ENCODE measurements around the gene TAF1B.

TAF1B gene

DNA sequence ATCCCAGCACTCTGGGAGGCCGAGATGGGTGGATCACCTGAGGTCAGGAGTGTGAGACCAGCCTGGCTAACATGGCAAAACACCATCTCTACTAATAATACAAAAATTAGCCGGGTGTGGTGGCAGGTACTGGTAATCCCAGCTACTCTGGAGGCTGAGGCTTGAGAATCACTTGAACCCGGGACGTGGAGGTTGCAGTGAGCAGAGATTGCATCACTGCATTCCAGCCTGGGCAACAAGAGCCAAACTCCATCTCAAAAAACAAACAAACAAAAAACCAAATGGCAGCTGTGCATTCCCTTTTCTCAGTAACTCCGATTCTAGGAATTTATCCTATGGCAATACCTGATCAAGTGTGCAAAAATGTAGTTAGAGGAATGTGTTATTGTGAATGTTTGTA, 103.5 kb downstream of the TAF1B start:
- Histone ChIP-seq H3K9ac (ENCODE audit: low read depth, low read length) (no peak overlapping the region), H3K4me1 (ENCODE audit: insufficient read depth, low read length) (no peaks in the 10 kb centered on the region), H3K36me3 (ENCODE audit: insufficient read depth, low read length) (no peaks in the 10 kb centered on the region), H3K4me3 (ENCODE audit: low read length) (no peak overlapping the region), H3K9me3 (ENCODE audit: insufficient read depth, low read depth, low read length) (no peaks in the 10 kb centered on the region), H3K27ac (ENCODE audit: low read depth, low read length) (no peak overlapping the region), H3K27me3 (ENCODE audit: insufficient read depth, low read length) (peaks cover 26% of the 10 kb centered on the region)
- 94% methylated on average over 5 of the region's 5 CpGs for WGBS

GRCh38 chr2:9948721-9949120, 105.4 kb downstream of the TAF1B start:
- no peak overlapping the region for H3K27ac ChIP-seq (ENCODE audit: low read depth, low read length)
- 78% methylated on average over 5 of the region's 6 CpGs for WGBS
- H3K4me1 ChIP-seq (ENCODE audit: insufficient read depth, low read length): no peaks in the 10 kb centered on the region
- no peak overlapping the region for H3K9ac ChIP-seq (ENCODE audit: low read depth, low read length)
- H3K4me3 ChIP-seq (ENCODE audit: low read length): no peak overlapping the region
- H3K9me3 ChIP-seq (ENCODE audit: insufficient read depth, low read depth, low read length): no peaks in the 10 kb centered on the region
- peaks cover 45% of the 10 kb centered on the region for H3K27me3 ChIP-seq (ENCODE audit: insufficient read depth, low read length)
- H3K36me3 ChIP-seq (ENCODE audit: insufficient read depth, low read length): no peaks in the 10 kb centered on the region

- no peak overlapping the region for H3K4me3 ChIP-seq (ENCODE audit: low read length)
- no peaks in the 10 kb centered on the region for H3K36me3 ChIP-seq (ENCODE audit: insufficient read depth, low read length)
- H3K9me3 ChIP-seq (ENCODE audit: insufficient read depth, low read depth, low read length): no peaks in the 10 kb centered on the region
- H3K27ac ChIP-seq (ENCODE audit: low read depth, low read length): no peak overlapping the region
- WGBS: 92% methylated on average over 22 of the region's 23 CpGs
- peaks cover 52% of the 10 kb centered on the region for H3K27me3 ChIP-seq (ENCODE audit: insufficient read depth, low read length)
- no peak overlapping the region for H3K9ac ChIP-seq (ENCODE audit: low read depth, low read length)
- no peaks in the 10 kb centered on the region for H3K4me1 ChIP-seq (ENCODE audit: insufficient read depth, low read length)
Observed at GRCh38 chr2:9949239-9949991, 106.1 kb downstream of the TAF1B start.

GRCh38 chr2:9949992-9950520, 106.8 kb downstream of the TAF1B start:
- H3K4me3 ChIP-seq (ENCODE audit: low read length): peak overlapping the region; percentile 72
- peaks cover 58% of the 10 kb centered on the region for H3K27me3 ChIP-seq (ENCODE audit: insufficient read depth, low read length)

GRCh38 chr2:9950521-9951271, 107.4 kb downstream of the TAF1B start:
- whole genome bisulfite sequencing: 6% methylated on average over 76 of the region's 76 CpGs
- Histone ChIP-seq H3K9me3 (ENCODE audit: insufficient read depth, low read depth, low read length) (no peaks in the 10 kb centered on the region), H3K36me3 (ENCODE audit: insufficient read depth, low read length) (no peaks in the 10 kb centered on the region), H3K4me1 (ENCODE audit: insufficient read depth, low read length) (no peaks in the 10 kb centered on the region), H3K4me3 (ENCODE audit: low read length) (peak overlapping the region; percentile 72), H3K27ac (ENCODE audit: low read depth, low read length) (no peak overlapping the region), H3K9ac (ENCODE audit: low read depth, low read length) (0 out of 2 replicates have a peak overlapping the region, but pooled peaks have one; percentile 3), H3K27me3 (ENCODE audit: insufficient read depth, low read length) (peaks cover 58% of the 10 kb centered on the region)

More at GRCh38 chr2:9949992-9950520, 106.8 kb downstream of the TAF1B start:
- Histone ChIP-seq H3K9ac (ENCODE audit: low read depth, low read length) (no peak overlapping the region), H3K27ac (ENCODE audit: low read depth, low read length) (no peak overlapping the region), H3K36me3 (ENCODE audit: insufficient read depth, low read length) (no peaks in the 10 kb centered on the region), H3K4me1 (ENCODE audit: insufficient read depth, low read length) (no peaks in the 10 kb centered on the region), H3K9me3 (ENCODE audit: insufficient read depth, low read depth, low read length) (no peaks in the 10 kb centered on the region)
- WGBS: 82% methylated on average over 14 of the region's 14 CpGs

GRCh38 chr2:9951272-9951521, 107.9 kb downstream of the TAF1B start:
- Histone ChIP-seq H3K27me3 (ENCODE audit: insufficient read depth, low read length) (peaks cover 58% of the 10 kb centered on the region), H3K27ac (ENCODE audit: low read depth, low read length) (no peak overlapping the region), H3K36me3 (ENCODE audit: insufficient read depth, low read length) (no peaks in the 10 kb centered on the region), H3K9ac (ENCODE audit: low read depth, low read length) (0 out of 2 replicates have a peak overlapping the region, but pooled peaks have one; percentile 3), H3K4me1 (ENCODE audit: insufficient read depth, low read length) (no peaks in the 10 kb centered on the region), H3K4me3 (ENCODE audit: low read length) (peak overlapping the region; percentile 72), H3K9me3 (ENCODE audit: insufficient read depth, low read depth, low read length) (no peaks in the 10 kb centered on the region)
- under 1% methylated on average over 47 of the region's 47 CpGs for WGBS

DNA sequence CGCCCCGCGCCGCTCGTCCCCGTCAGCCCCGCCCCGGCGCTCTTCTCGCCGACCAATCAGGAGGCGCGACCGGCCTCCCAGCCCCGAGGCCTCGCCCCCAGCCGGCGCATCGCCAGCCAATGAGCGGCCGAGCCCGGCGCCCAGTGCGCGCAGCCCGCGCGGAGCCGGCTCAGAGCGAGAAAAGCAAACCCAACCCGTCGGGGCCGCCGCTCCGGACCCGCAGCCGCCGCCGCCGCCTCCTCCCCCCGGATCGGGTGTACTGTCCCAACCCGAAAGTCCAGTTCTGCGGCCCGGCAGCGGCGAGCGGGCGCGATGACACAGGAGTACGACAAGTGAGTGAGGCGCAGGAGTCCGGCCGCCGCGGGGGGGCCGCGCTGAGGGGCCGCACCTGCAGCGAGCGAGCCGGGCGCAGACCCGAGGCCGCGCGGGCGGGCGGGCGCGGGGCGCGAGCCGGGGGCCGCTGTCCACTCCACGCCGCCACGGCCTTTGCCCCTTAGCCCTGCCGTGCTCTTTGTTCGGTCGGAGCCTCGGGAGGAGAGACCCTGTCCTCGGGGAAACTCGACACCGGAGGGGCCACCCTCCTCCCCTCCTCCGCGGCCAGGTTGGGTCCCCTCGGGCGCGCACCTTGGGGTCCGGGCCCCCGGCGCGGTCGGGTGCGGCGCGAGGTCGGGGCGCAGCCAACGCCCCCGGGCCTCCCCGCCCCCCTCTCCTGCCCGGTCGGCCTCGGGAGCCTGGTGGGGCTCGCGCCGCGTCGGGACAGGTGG, 108.4 kb downstream of the TAF1B start, which contains the start of gene GRHL1:
TSS of gene GRHL1 (plus strand) at position 172 of the 764 bp plus-strand sequence. CDS start at position 313, 141 bp downstream.
- no peaks in the 10 kb centered on the region for H3K4me1 ChIP-seq (ENCODE audit: insufficient read depth, low read length)
- H3K27ac ChIP-seq (ENCODE audit: low read depth, low read length): no peak within 1 kb of the TSS
- peak within 1 kb of the TSS; percentile 34; the same call in 1 of the 2 replicates for H3K9ac ChIP-seq (ENCODE audit: low read depth, low read length)
- H3K36me3 ChIP-seq (ENCODE audit: insufficient read depth, low read length): no peaks in the 10 kb centered on the region
- H3K4me3 ChIP-seq (ENCODE audit: low read length): peak within 1 kb of the TSS; percentile 72
- H3K9me3 ChIP-seq (ENCODE audit: insufficient read depth, low read depth, low read length): no peaks in the 10 kb centered on the region
- peaks cover 58% of the 10 kb centered on the region for H3K27me3 ChIP-seq (ENCODE audit: insufficient read depth, low read length)
- WGBS: under 1% methylated on average over 111 of the region's 111 CpGs

DNA sequence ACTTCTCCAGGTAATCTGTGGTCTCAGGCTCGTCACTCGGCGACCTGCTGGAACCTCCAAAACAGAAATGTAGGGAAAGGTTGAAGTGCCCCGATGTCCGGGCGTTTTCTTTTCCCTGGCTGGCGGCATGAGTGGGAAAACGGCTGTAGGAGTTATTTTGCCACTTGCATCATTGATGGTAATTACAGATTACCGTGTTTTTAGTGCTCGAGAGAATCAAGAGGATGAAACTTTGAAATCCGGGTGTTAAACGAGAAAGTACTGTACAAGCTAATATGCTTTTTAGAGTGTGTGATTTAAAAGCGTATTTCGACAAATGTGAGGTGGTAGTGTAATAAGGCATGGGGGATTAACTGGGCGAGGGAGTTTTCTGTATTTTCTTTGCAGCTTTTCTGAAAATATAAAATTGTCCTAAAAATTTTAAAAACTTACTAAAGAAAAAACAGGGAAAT, 109.0 kb downstream of the TAF1B start:
- H3K4me3 ChIP-seq (ENCODE audit: low read length): peak overlapping the region; percentile 68
- H3K27ac ChIP-seq (ENCODE audit: low read depth, low read length): no peak overlapping the region
- no peak overlapping the region for H3K9ac ChIP-seq (ENCODE audit: low read depth, low read length)
- WGBS: 28% methylated on average over 15 of the region's 15 CpGs
- no peaks in the 10 kb centered on the region for H3K4me1 ChIP-seq (ENCODE audit: insufficient read depth, low read length)
- no peaks in the 10 kb centered on the region for H3K9me3 ChIP-seq (ENCODE audit: insufficient read depth, low read depth, low read length)
- no peaks in the 10 kb centered on the region for H3K36me3 ChIP-seq (ENCODE audit: insufficient read depth, low read length)
- H3K27me3 ChIP-seq (ENCODE audit: insufficient read depth, low read length): peaks cover 55% of the 10 kb centered on the region

DNA sequence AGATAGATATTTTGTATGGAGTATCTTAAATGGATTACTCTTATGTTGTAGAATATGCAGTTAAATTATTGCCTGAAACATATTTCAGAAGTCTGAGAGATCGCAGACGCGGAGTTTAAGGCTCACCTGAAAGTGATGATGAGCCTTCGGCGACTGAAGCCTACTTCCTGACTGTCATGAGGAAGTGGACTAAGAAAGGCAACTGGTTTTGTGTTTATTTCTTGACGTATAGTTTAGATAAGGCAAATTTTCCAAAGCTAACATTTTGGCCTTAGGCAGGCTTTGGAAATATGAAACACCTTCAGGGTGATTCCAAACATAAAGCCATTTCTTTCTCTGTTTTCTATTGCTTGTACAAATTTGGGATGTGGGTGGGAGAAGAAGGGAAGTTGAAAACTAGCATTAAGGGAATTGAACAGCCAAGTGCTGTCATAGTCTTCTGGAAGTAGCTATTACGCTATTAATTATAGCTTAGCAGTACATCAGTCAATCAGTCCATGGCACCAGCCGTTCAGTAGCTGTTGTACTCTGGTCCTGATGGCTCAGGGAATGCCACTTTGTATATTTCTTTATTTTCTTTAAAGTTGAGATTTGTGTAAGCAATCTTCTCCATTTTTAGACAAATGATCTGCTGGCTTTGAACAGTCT, 109.7 kb downstream of the TAF1B start:
- no peak overlapping the region for H3K27ac ChIP-seq (ENCODE audit: low read depth, low read length)
- no peaks in the 10 kb centered on the region for H3K4me1 ChIP-seq (ENCODE audit: insufficient read depth, low read length)
- no peaks in the 10 kb centered on the region for H3K9me3 ChIP-seq (ENCODE audit: insufficient read depth, low read depth, low read length)
- no peak overlapping the region for H3K4me3 ChIP-seq (ENCODE audit: low read length)
- no peak overlapping the region for H3K9ac ChIP-seq (ENCODE audit: low read depth, low read length)
- H3K36me3 ChIP-seq (ENCODE audit: insufficient read depth, low read length): no peaks in the 10 kb centered on the region
- 86% methylated on average over 8 of the region's 8 CpGs for WGBS
- H3K27me3 ChIP-seq (ENCODE audit: insufficient read depth, low read length): peaks cover 54% of the 10 kb centered on the region

DNA sequence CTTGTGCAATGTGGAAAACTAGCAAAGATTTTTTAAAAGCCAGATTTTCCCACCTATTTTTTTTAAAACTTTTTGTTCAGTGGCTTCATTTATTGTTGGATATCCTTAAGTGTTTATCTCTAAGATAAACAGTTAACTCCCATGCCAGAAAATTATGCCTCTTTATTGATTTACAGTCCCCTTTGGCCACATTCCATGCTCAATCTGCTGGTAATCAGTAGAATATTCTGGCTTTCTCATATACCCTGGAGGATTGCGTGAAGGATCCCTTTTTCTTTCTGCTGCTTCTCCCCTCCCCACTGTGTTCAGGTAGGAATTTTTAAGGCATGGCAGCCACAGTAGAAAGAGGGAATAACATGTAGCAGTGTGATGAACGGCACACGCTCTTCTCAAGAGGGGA, 110.9 kb downstream of the TAF1B start:
- H3K36me3 ChIP-seq (ENCODE audit: insufficient read depth, low read length): no peaks in the 10 kb centered on the region
- H3K4me1 ChIP-seq (ENCODE audit: insufficient read depth, low read length): no peaks in the 10 kb centered on the region
- H3K27ac ChIP-seq (ENCODE audit: low read depth, low read length): no peak overlapping the region
- no peak overlapping the region for H3K4me3 ChIP-seq (ENCODE audit: low read length)
- peaks cover 50% of the 10 kb centered on the region for H3K27me3 ChIP-seq (ENCODE audit: insufficient read depth, low read length)
- H3K9ac ChIP-seq (ENCODE audit: low read depth, low read length): no peak overlapping the region
- 95% methylated on average over 2 of the region's 3 CpGs for WGBS
- H3K9me3 ChIP-seq (ENCODE audit: insufficient read depth, low read depth, low read length): no peaks in the 10 kb centered on the region

Data from HUES64 (cell line).